Measurements from ENCODE around the gene CLDN1.

GRCh38 chr3:190261015-190261414, 61.2 kb downstream of the CLDN1 start:
- TF ChIP-seq GABPA (IDR thresholded peaks at IDR 0.05; ENCODE audit: low read depth) (no peak), TAF1 (IDR thresholded peaks at IDR 0.05; ENCODE audit: borderline replicate concordance, low read depth, low read length) (no peak), CBX3 (IDR thresholded peaks at IDR 0.05; ENCODE audit: borderline replicate concordance, low read depth) (no peak), SMC3 (IDR thresholded peaks at IDR 0.05; ENCODE audit: borderline replicate concordance, low read length) (no peak), CTCF (IDR thresholded peaks at IDR 0.05 in 2 of 3, conservative IDR thresholded peaks at IDR 0.05 in 1 of 3; ENCODE audit: control insufficient read depth in 2 of 3, extremely low read depth in 1 of 3, insufficient read depth in 1 of 3, low read depth in 3 of 3, low read length in 3 of 3) (no peak), ZNF24 (IDR thresholded peaks at IDR 0.05) (no peak), SIN3A (IDR thresholded peaks at IDR 0.05; ENCODE audit: low read depth, low read length) (no peak), EZH2 (IDR thresholded peaks at IDR 0.05; ENCODE audit: borderline replicate concordance, control insufficient read depth, low read depth, low read length) (no peak), EP300 (IDR thresholded peaks at IDR 0.05; ENCODE audit: borderline replicate concordance in 1 of 2, control insufficient read depth in 1 of 2, low read depth in 2 of 2, low read length in 2 of 2) (no peak)

Data from GM12878 (cell line).